GM12872 (cell line): ENCODE results near the gene ACP1.

Experiments
- CTCF ChIP-seq: IDR thresholded peaks from 3 replicates; pipeline ENCODE4 v1.5.1; 2011; ENCODE audit warnings: low read depth, mild to moderate bottlenecking, low read length, moderate library complexity; ENCODE audit not compliant: insufficient read depth

ACP1 gene

GRCh38 chr2:231521-232185 lies 33.1 kb upstream of the ACP1 start:
- TF ChIP-seq CTCF = no peak

DNA sequence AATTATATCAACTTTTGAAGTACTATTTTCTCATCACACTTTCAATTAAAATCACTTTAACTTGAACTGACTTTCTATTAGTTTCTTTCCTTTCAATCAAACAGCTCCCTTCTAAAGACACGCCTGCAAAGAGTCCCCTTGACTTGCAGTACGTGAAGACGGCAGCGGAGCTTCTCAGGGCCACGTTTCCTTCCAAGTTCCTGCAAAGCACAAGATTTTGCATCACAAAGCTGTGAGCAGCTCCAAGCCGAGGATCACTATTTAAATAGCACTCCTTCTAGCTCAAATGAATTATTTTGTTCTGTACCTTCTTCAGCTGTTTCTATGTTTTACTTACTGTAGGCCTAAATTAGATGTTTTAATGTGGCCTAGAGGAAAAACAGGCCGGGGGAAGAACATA lies 31.7 kb upstream of the ACP1 start:
- no peak for TF ChIP-seq CTCF

DNA sequence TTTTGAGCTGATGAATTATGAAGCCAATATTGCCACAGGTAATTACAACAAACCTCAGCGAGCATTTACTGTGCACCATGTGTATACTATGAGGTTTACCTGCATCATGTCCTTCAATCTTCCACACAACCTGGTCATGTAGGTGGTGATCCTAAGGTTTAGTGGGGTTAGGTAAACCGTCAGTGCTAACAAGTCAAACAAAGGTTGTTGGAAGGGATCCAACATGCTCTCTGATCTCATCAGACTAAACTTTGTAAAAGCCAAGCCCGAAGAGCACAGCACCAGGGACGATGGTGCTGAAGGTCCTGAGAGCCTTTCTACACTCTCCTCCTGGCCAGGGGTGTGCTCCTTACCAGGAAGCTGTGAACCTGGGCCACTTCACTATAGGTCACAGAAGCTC lies 30.3 kb upstream of the ACP1 start:
- no peak for TF ChIP-seq CTCF

DNA sequence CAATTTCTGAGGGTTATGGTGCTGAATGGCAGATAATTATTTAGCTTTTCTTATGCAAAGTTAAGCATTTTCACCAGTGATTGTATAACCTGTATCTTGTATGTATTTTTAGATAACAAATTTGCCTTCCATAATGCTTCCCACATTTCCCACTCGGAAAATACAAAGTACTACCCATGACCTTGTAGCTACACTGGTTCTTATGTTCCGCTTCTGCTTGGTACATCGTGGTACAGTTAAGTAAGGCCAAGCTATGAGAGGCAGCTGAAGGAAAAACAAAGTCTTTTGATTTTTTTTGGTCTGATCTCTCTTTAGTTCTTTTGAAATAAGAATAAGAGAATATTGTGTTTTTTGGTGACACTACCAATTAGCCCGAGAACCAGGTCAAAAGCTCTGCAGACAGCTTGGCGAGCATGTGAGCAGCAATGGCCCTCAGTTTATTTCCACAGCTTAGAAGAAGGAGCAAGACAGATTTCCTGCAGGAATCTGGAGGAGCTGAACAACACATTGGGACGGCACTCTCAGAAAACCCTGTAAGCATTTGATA lies 27.7 kb upstream of the ACP1 start:
- no peak for TF ChIP-seq CTCF

DNA sequence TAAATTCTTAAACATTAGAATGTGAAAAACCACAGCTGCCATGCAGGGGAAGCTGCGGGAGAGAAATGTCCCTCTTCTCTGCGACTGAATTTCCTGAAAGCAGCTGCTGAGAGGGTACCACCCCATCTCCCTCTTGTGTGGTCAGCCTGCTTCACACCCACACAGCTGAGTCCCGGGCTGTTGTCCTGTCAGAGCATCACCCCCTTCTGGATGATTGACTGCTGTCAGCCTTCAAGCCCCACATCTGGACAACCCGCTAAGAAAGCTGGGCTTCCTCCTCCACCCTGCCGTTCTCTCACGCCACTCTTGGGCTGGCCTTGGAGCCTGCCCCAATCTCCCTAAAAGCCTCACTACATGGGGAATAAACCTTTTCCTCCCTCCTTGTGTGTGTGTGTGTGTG lies 26.9 kb upstream of the ACP1 start:
- TF ChIP-seq CTCF = no peak

- no peak for TF ChIP-seq CTCF
Observed at GRCh38 chr2:238431-238830, 26.3 kb upstream of the ACP1 start.

GRCh38 chr2:238869-239268 lies 25.9 kb upstream of the ACP1 start:
- TF ChIP-seq CTCF = no peak
